IMR-90 (cell line): Measurements from ENCODE around the gene AKAP6. TPM values are rescaled to one million over a fixed set of nuclear protein-coding genes. Genes with fewer than 3 reads are reported as not detected.

Experiments
- ATAC-seq: fragments of 200-7000 bp; cut with Tn5 transposase; 2 replicates; pipeline ENCODE4 v1.9.1; 2020; ENCODE audit warnings: low read depth, mild to moderate bottlenecking, moderate library complexity
- BruUV-seq: library from RNA; stranded (reverse); fragments of 400-500 nt; replicated peaks from 2 replicates; lab custom pipeline; 2021; lab: Mats Ljungman, UMichigan
- CTCF ChIA-PET: fragments of 300-600 bp; formaldehyde crosslinking; extraction: SDS; loops from one replicate; lab custom pipeline; 2021; ENCODE audit warnings: antibody characterized with exemption; lab: Yijun Ruan, JAX
- POLR2A ChIA-PET: fragments of 300-600 bp; sonication (Branson Sonifier 250); formaldehyde crosslinking; loops from one replicate; lab custom pipeline; 2022; ENCODE audit warnings: antibody characterized with exemption; ENCODE audit not compliant: unreplicated experiment; lab: Charles Lee
- DNase-seq: peaks from one replicate; pipeline ENCODE4 v3.0.0; 2013
- H2AFZ ChIP-seq: replicated peaks from 2 replicates; pipeline ENCODE3; 2013; ENCODE audit warnings: low read length, mild to moderate bottlenecking; ENCODE audit not compliant: poor library complexity
- H2AK5ac ChIP-seq: 2 replicates; pipeline ENCODE4 v1.6.1; 2013; ENCODE audit warnings: low read depth, low read length, inconsistent platforms
- H2AK9ac ChIP-seq: replicated peaks from 2 replicates; pipeline ENCODE3; 2013; ENCODE audit warnings: mild to moderate bottlenecking, low read depth, low read length, moderate library complexity; ENCODE audit not compliant: poor library complexity
- H2BK120ac ChIP-seq: 2 replicates; pipeline ENCODE4 v1.6.1; 2013; ENCODE audit warnings: low read depth, low read length, inconsistent platforms
- H2BK15ac ChIP-seq: 3 replicates; pipeline ENCODE4 v1.6.1; 2013; ENCODE audit warnings: low read depth, low read length, inconsistent platforms
- H2BK20ac ChIP-seq: 2 replicates; pipeline ENCODE4 v1.6.1; 2013; ENCODE audit warnings: low read depth, mild to moderate bottlenecking, inconsistent platforms, low read length, moderate library complexity
- H2BK5ac ChIP-seq: 2 replicates; pipeline ENCODE4 v1.6.1; 2013; ENCODE audit warnings: mild to moderate bottlenecking, low read depth, low read length, inconsistent platforms; ENCODE audit not compliant: poor library complexity, severe bottlenecking
- H3K14ac ChIP-seq: replicated peaks from 2 replicates; pipeline ENCODE4 v1.6.1; 2013; ENCODE audit warnings: low read depth, low read length, inconsistent platforms
- H3K18ac ChIP-seq: 2 replicates; pipeline ENCODE4 v1.6.1; 2013; ENCODE audit warnings: low read depth, low read length, control low read depth
- H3K23ac ChIP-seq: 2 replicates; pipeline ENCODE4 v1.6.1; 2013; ENCODE audit warnings: low read depth, low read length, inconsistent platforms
- H3K27ac ChIP-seq: 2 replicates; pipeline ENCODE4 v1.5.1; 2013; ENCODE audit warnings: mild to moderate bottlenecking, control low read depth, low read length; ENCODE audit not compliant: insufficient read depth
- H3K27me3 ChIP-seq: 2 replicates; pipeline ENCODE4 v1.6.1; 2013; ENCODE audit warnings: low read length; ENCODE audit not compliant: control insufficient read depth, insufficient read depth
- H3K36me3 ChIP-seq: 2 replicates; pipeline ENCODE4 v1.6.1; 2013; ENCODE audit warnings: low read length, mixed read lengths; ENCODE audit not compliant: control insufficient read depth, insufficient read depth
- H3K4ac ChIP-seq: 2 replicates; pipeline ENCODE4 v1.6.1; 2013; ENCODE audit warnings: low read depth, low read length, inconsistent platforms
- H3K4me1 ChIP-seq: 2 replicates; pipeline ENCODE4 v1.6.1; 2013; ENCODE audit warnings: low read length, mixed read lengths; ENCODE audit not compliant: control insufficient read depth, insufficient read depth
- H3K4me2 ChIP-seq: 2 replicates; pipeline ENCODE4 v1.6.1; 2013; ENCODE audit warnings: low read depth, mild to moderate bottlenecking, control low read depth, low read length, moderate library complexity
- H3K4me3 ChIP-seq: 2 replicates; pipeline ENCODE4 v1.5.1; 2013; ENCODE audit warnings: low read depth, mild to moderate bottlenecking, control low read depth, low read length, moderate library complexity; ENCODE audit not compliant: insufficient read depth
- H3K56ac ChIP-seq: 2 replicates; pipeline ENCODE4 v1.6.1; 2013; ENCODE audit warnings: low read length, inconsistent platforms; ENCODE audit not compliant: insufficient read depth; ENCODE audit errors: extremely low read depth
- H3K79me1 ChIP-seq, 2 experiments: 2 replicates each; pipeline ENCODE4 v1.6.1; 2013; ENCODE audit warnings: low read length in 2 of 2, inconsistent platforms in 1 of 2, low read depth in 1 of 2
- H3K9ac ChIP-seq: 2 replicates; pipeline ENCODE4 v1.6.1; 2013; ENCODE audit warnings: low read depth, low read length, control low read depth
- H3K9me1 ChIP-seq: 2 replicates; pipeline ENCODE4 v1.6.1; 2013; ENCODE audit warnings: low read length, inconsistent platforms; ENCODE audit not compliant: insufficient read depth
- H3K9me3 ChIP-seq: 2 replicates; pipeline ENCODE4 v1.6.1; 2013; ENCODE audit warnings: low read length; ENCODE audit not compliant: control insufficient read depth, insufficient read depth
- H4K20me1 ChIP-seq: 2 replicates; pipeline ENCODE4 v1.6.1; 2013; ENCODE audit warnings: low read length, inconsistent platforms; ENCODE audit not compliant: insufficient read depth
- H4K5ac ChIP-seq: 2 replicates; pipeline ENCODE4 v1.6.1; 2013; ENCODE audit warnings: mild to moderate bottlenecking, low read depth, low read length, control low read depth
- H4K8ac ChIP-seq, 2 experiments: 2 replicates each; pipeline ENCODE4 v1.6.1; 2013; ENCODE audit warnings: low read depth in 2 of 2, low read length in 2 of 2, control low read depth in 1 of 2, inconsistent platforms in 1 of 2
- H4K91ac ChIP-seq: 2 replicates; pipeline ENCODE4 v1.6.1; 2013; ENCODE audit warnings: low read depth, low read length, inconsistent platforms; ENCODE audit not compliant: insufficient read depth
- CEBPB ChIP-seq: IDR thresholded peaks from 2 replicates; pipeline ENCODE4 v1.6.1; 2012; ENCODE audit warnings: low read depth, low read length, improper control_type of control experiment
- CHD1 ChIP-seq: IDR thresholded peaks from 2 replicates; pipeline ENCODE4 v1.6.1; 2012; ENCODE audit warnings: low read depth, low read length, improper control_type of control experiment
- FOS ChIP-seq: fragments of 150-350 bp; IDR thresholded peaks from 2 replicates; pipeline ENCODE4 v1.6.1; 2016; ENCODE audit warnings: low read depth, low read length
- MAFK ChIP-seq: IDR thresholded peaks from 2 replicates; pipeline ENCODE4 v1.6.1; 2012; ENCODE audit warnings: low read depth, low read length, improper control_type of control experiment
- MXI1 ChIP-seq: IDR thresholded peaks from 2 replicates; pipeline ENCODE4 v1.6.1; 2012; ENCODE audit warnings: low read depth, mild to moderate bottlenecking, low read length, moderate library complexity, borderline replicate concordance
- NFE2L2 ChIP-seq: fragments of 150-350 bp; IDR thresholded peaks from 2 replicates; pipeline ENCODE4 v1.6.1; 2016; ENCODE audit warnings: low read depth, mild to moderate bottlenecking, low read length
- POLR2A ChIP-seq: IDR thresholded peaks from 2 replicates; pipeline ENCODE4 v1.6.1; 2012; ENCODE audit warnings: mild to moderate bottlenecking, low read depth, low read length
- RCOR1 ChIP-seq: IDR thresholded peaks from 2 replicates; pipeline ENCODE4 v1.6.1; 2012; ENCODE audit warnings: mild to moderate bottlenecking, low read length, improper control_type of control experiment; ENCODE audit not compliant: insufficient replicate concordance
- RFX5 ChIP-seq: IDR thresholded peaks from 2 replicates; pipeline ENCODE4 v1.8.0; 2012; ENCODE audit warnings: low read depth, mild to moderate bottlenecking, low read length, moderate library complexity
- SMC3 ChIP-seq: fragments of 150-350 bp; IDR thresholded peaks from 2 replicates; pipeline ENCODE4 v1.6.1; 2016; ENCODE audit warnings: low read depth, mild to moderate bottlenecking, antibody characterized with exemption, low read length, moderate library complexity
- WGBS, 2 experiments: methylation state at CpG; one replicate each; pipeline versions ENCODE4 v1.1.5 to v1.1.7; 2013; ENCODE audit warnings: missing lambda C conversion rate in 2 of 2; ENCODE audit not compliant: insufficient read length in 1 of 2; ENCODE audit errors: extremely low coverage in 2 of 2; 5-methylcytosine and 5-hydroxymethylcytosine counted together
- dilution Hi-C: fragments of 300-500 bp; cut with HindIII; formaldehyde crosslinking; loops from one replicate; pipeline ENCODE4 v1.14.3; 2018; ENCODE audit warnings: low sequenced_read_pairs; ENCODE audit not compliant: unreplicated experiment
- in situ Hi-C: fragments of 300-500 bp; cut with MboI; formaldehyde crosslinking; loops from 3 replicates; pipeline ENCODE4 v1.14.3; 2019; ENCODE audit warnings: low sequenced_read_pairs, inconsistent platforms, mixed read lengths
- intact Hi-C: fragments of 100-400 bp; cut with micrococcal nuclease; formaldehyde crosslinking; loops from 2 replicates; pipeline ENCODE4 v1.10.0; 2022
- polyA plus RNA-seq, 3 experiments: library from polyadenylated mRNA; depleted of rRNA; stranded (reverse); fragments of >200 nt; gene quantifications; 2 replicates each; pipeline ENCODE4 v1.2.3, GENCODE V29; 2012; ENCODE audit warnings: low replicate concordance in 1 of 3
- total RNA-seq: library from RNA; depleted of rRNA; stranded (reverse); fragments of >200 nt; gene quantifications from 2 replicates; pipeline ENCODE4 v1.2.3, GENCODE V29; 2012
- TF ChIP-seq, protein P1 (sequence below): fragments of 150-350 bp; IDR thresholded peaks from 2 replicates; pipeline ENCODE4 v1.6.1; 2016; ENCODE audit warnings: low read depth, mild to moderate bottlenecking, low read length, moderate library complexity, borderline replicate concordance
- TF ChIP-seq, protein P2 (sequence below): conservative IDR thresholded peaks from 2 replicates; pipeline ENCODE4 v1.5.1; 2012; ENCODE audit warnings: mild to moderate bottlenecking, low read depth, low read length, improper control_type of control experiment

The AKAP6 gene
- total and polyA plus RNA-seq, 2 of the 4 experiments (the other 2 are of a cell fraction) = 0.22 to 1.6 TPM

DNA sequence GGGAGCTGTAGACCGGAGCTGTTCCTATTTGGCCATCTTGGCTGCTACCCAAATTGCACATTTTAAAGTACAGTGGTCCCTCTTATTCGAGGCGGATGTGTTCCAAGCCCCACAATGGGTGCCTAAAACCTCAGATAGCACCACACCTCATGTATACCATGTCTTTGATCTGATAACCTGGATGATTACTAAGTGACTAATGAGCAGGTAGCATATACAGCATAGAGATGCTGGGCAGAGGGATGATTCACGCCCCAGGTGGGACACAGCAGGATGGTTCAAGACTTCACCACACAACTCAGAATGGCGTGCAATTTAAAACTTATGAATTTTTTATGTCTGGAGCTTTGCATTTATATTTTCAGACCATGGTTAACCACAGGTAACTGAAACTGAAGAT, 255.0 kb downstream of the AKAP6 start:
- Histone ChIP-seq H4K91ac (no peak overlapping the region), H3K36me3 (no peaks in the 10 kb centered on the region), H3K9ac (no peak overlapping the region), H3K9me3 (no peaks in the 10 kb centered on the region), H3K18ac (no peak overlapping the region), H2AK9ac (no peak overlapping the region), H3K23ac (no peak overlapping the region), H4K8ac (no peak overlapping the region), H3K27ac (no peak overlapping the region), H3K14ac (no peak overlapping the region), H3K9me1 (no peaks in the 10 kb centered on the region), H3K4me2 (no peak overlapping the region), H4K5ac (no peak overlapping the region), H3K4me3 (no peak overlapping the region), H2AK5ac (no peak overlapping the region), H3K56ac (no peak overlapping the region), H2BK120ac (no peak overlapping the region), H2BK15ac (no peak overlapping the region), H3K4me1 (no peaks in the 10 kb centered on the region), H2AFZ (no peak overlapping the region), H3K79me1 (no peaks in the 10 kb centered on the region), H3K27me3 (no peaks in the 10 kb centered on the region), H2BK20ac (no peak overlapping the region), H3K4ac (no peak overlapping the region), H2BK5ac (no peak overlapping the region), H4K20me1 (no peaks in the 10 kb centered on the region)
- DNase-seq = no peak
- WGBS, 2 experiments = no CpG with 5 or more reads among the region's 5 CpGs
- no TSS peak for BruUV-seq
- intact Hi-C loops = no loop called here
- POLR2A ChIA-PET = no interaction called here
- ATAC-seq = no peak
- in situ Hi-C loops = loop anchor here (25.0 kb wide), 1 partner anchor 853 kb away; no protein-coding TSS in a partner anchor
- TF ChIP-seq, protein P1, sequence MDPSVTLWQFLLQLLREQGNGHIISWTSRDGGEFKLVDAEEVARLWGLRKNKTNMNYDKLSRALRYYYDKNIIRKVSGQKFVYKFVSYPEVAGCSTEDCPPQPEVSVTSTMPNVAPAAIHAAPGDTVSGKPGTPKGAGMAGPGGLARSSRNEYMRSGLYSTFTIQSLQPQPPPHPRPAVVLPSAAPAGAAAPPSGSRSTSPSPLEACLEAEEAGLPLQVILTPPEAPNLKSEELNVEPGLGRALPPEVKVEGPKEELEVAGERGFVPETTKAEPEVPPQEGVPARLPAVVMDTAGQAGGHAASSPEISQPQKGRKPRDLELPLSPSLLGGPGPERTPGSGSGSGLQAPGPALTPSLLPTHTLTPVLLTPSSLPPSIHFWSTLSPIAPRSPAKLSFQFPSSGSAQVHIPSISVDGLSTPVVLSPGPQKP = no peak
- no peak for TF ChIP-seq RCOR1
- no peak for TF ChIP-seq MAFK
- no peak for TF ChIP-seq POLR2A
- no peak for TF ChIP-seq RFX5
- TF ChIP-seq NFE2L2 = no peak
- no peak for TF ChIP-seq FOS
- no peak for TF ChIP-seq MXI1
- no peak for TF ChIP-seq SMC3
- no peak for TF ChIP-seq CEBPB
- TF ChIP-seq, protein P2, sequence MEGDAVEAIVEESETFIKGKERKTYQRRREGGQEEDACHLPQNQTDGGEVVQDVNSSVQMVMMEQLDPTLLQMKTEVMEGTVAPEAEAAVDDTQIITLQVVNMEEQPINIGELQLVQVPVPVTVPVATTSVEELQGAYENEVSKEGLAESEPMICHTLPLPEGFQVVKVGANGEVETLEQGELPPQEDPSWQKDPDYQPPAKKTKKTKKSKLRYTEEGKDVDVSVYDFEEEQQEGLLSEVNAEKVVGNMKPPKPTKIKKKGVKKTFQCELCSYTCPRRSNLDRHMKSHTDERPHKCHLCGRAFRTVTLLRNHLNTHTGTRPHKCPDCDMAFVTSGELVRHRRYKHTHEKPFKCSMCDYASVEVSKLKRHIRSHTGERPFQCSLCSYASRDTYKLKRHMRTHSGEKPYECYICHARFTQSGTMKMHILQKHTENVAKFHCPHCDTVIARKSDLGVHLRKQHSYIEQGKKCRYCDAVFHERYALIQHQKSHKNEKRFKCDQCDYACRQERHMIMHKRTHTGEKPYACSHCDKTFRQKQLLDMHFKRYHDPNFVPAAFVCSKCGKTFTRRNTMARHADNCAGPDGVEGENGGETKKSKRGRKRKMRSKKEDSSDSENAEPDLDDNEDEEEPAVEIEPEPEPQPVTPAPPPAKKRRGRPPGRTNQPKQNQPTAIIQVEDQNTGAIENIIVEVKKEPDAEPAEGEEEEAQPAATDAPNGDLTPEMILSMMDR = no peak
- TF ChIP-seq CHD1 = no peak
- CTCF ChIA-PET = no interaction called here
- dilution Hi-C loops = loop anchor here (25.0 kb wide), 1 partner anchor 1203 kb away; no protein-coding TSS in a partner anchor
